ENCODE data around the gene UCP2.
"Not testable (repeated sequence)": the region's sequence is repeated elsewhere in the genome, so short reads cannot be mapped to it uniquely, and the experiment has no call there.

Gene UCP2

DNA sequence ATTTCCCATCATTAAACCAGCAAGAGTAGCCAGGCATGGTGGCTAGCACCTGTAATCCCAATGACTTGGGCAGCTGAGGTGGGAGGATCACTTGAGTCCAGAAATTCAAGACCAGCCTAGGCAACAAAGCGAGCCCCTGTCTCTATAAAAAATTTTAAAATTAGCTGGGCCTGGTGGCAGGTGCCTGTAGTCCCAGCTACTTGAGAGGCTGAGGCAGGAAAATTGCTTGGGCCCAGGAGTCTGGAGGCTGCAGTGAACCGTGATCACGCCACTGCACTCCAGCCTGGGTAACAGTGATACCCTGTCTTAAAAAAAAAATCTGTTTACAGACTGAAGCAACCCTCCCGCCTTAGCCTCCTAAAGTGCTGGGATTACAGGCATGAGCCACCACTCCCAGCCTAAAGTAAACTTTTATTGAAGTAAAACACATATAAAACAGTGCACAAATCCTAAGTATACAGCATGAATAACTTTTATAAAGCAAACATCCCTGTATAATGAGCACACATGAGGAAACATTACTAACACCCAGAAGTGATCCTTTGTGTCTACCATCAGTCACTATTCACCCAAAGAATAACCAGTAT lies 13.6 kb upstream of the UCP2 start:
- DNase-seq (ENCODE audit: extremely low read depth in 1 of 2, low read depth in 1 of 2): no peak

DNA sequence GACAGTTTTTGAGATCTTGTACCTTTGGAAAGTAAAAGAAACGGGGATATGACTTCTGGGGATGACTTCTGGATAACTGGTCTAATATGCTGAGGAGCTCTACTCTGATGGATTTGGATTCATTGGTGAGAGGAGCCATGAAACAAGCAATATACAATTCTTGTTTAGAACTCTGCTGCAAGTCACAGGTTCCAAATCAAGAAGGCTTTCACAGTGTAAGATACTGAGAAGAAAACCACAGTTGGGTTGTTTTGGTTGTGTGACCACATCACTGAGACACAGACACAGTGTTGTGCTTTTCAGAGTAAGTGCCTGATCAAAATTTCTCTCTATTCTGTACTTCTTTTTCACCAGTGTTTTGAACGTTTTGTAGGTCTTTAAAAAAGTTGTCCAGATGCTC lies 13.1 kb upstream of the UCP2 start:
- DNase-seq (ENCODE audit: extremely low read depth in 1 of 2, low read depth in 1 of 2): no peak

DNA sequence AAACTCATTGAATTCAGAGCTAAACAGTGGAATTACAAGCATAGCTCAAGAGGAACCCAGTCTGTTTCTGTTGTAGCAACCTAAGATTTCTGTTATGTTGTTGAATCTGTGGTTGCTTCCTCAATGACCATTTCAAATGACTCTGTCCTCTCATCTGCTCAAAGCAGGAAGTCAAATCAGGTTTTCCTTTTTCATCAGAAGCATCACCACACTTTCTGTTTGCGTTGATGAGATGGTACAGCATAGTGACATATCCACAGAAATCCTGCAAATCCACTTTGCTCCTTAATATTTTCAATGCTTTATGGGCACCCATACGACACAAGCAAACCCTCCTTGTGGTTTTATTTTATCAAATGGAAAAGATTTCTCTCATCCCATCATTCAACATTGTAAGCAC lies 12.6 kb upstream of the UCP2 start:
- no peak for DNase-seq (ENCODE audit: extremely low read depth in 1 of 2, low read depth in 1 of 2)

DNA sequence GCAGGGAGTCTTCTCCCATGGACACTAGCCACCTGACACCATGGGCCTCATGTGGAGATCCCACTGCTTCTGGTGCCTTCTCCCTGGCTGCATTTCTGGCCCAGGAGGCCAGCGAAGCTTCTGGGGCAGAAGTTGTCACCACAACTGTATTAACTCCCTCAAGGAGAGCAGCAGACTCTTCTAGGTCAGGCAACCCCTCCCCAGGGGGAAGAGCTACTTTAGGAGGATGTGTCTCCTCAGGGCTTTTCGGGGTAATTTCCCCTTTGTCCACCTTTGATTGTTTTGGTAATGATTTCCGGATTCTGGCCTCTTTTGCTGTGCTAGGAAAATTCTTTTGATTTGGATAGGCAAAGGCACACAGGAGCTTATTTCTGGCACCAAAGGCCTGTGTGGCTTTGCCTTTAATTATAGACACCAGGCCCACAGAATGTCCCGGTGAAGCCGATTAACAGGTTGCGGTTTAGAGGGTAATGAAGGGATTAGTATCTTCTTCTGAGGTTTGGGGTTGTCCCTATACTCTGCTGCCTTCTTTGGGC lies 8.9 kb upstream of the UCP2 start:
- no peak for DNase-seq (ENCODE audit: extremely low read depth in 1 of 2, low read depth in 1 of 2)

DNA sequence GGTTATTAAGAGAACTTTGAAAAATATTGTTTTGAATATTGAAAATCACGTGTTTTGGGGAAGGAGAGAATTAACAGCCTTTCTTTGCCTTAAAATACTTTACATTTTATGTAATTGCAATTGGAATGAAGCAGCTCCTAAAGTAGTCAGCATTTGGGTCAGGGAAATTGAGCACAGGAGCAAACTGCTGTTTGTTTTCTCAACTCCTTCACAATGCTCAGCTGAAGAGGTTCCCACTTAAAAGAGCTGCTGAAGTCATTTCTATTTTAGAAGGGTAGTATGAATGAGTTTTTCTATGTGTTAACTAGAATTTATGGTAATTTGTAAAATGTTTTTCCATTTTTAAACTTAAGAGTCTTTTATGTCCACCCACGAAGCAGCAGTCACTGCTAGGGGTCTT lies 8.1 kb upstream of the UCP2 start:
- DNase-seq (ENCODE audit: extremely low read depth in 1 of 2, low read depth in 1 of 2): no peak

DNA sequence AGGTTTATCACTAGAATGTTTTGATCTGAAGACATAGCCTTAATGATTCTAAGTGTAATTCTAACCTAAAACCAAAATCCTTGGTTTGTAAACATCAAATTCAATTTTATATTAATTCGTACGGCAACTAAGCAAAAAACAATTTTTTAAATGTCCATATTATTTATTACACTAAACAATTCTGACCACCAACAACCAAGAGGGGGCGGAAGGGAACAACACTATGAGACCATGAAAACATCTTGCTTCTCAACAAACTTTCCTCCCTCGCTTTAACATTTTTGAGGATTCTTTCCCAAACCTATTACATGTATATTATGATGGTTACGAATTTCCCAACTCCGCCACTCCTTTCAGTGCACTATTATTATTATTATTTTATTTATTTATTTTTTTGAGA lies 6.5 kb upstream of the UCP2 start:
- DNase-seq (ENCODE audit: extremely low read depth in 1 of 2, low read depth in 1 of 2): no peak

DNA sequence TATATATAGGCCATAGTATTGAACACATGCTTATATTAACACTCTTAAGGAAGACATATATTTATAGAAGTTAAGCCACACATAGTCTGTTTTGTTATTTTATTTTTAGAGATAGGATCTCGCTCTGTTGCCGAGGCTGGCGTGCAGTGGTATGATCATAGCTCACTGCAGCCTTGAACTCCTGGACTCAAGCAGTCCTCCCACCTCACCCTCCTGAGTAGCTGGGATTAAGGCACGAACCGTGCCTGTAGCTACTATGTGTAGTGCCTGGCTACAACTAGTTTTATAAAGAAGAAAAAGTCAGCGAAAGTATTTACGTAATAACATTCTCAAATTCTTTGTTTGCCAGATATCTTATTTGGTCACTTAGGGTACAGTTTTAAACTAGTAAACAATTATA lies 5.6 kb upstream of the UCP2 start:
- no peak for DNase-seq (ENCODE audit: extremely low read depth in 1 of 2, low read depth in 1 of 2)

DNA sequence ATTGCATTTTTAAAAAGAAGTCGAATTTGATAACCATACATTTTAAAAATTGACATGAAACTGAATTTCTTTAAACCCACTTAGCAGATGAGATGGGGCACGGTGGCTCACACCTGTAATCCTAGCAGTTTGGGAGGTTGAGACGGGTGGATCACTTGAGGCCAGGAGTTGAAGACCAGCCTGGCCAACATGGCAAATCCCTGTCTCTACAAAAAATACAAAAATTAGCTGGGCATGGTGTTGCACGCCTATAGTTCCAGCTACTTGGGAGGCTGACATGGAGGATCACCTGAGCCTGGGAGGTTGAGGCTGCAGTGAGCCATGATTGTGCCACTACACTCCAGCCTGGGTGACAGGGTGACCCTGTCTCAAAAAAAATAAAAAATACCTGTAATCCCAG lies 3.0 kb upstream of the UCP2 start:
- not testable (repeated sequence) for DNase-seq (ENCODE audit: extremely low read depth in 1 of 2, low read depth in 1 of 2)

DNA sequence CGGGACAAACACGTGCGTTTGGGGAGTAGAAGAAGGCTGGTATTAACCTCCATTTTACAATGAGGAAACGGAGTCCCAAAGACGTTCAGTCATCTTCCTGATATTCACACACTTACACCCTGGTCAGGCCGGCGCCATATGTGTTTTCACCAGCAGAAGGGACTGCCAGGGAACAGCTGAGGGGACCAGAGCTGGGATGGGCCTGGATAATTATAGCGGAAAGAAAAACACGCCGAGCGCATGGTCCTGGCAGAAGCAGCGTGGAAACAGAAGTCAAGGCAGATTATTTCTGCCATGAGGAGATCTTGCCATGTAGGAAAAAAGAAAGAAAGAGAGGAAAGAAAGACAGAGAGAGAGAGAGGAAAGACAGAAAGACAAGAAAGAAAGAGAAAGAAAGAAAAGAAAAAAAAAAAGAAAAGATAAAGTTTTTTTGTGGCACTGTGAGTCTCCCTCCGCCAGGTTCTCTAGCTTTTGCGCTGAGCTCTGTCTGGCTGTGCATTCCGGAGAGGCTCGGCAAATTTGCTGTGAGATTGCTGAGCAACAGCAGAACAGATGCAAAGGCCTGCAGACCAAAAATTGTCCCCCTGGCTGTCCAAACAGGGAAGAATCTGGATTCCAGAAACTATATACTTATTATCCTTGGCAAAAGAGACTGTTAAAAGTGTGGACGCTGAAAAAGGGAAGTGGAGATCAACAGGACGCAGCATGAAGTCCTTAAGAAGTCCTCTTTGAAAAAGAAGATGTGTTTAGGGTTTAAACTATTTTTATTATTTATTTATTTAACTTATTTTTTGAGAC lies 1.3 kb upstream of the UCP2 start:
- DNase-seq (ENCODE audit: extremely low read depth in 1 of 2, low read depth in 1 of 2): no peak

DNA sequence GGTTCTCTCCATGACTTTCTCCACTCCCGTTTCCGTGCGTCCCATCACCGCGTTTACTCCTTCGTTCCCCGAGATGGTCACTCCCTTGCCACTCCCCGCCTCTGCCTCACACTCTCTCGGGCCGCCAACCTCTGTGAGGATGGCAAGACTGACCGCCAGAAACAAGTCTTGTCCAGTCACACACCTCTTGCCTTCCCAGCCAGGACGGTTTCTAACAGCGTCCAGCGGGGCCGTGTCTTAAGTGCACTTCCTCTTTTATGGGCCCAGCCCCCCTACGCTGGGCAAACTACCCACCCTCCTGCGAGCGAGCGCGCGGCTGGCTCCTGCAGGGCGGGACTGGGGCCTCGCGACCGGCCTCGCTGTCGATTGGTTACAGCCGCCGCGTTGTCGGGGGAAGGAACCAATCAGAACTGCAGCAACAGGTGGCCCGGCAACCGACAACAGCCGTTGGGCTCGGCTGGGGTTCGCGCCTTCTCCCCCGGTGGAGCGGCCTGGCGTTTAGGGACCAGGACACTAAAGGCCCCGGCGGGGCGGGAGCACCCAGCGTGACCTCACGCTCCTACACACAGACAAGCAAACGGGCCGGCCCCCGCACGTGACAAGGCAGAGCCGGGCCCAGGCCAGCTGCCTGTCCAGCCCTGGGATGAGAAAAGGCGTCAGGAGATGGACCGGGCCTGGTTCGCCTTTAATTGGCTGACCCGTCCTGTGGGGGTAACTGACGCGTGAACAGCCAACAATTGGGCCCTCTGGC lies 522 bp upstream of the UCP2 start:
- DNase-seq (ENCODE audit: extremely low read depth in 1 of 2, low read depth in 1 of 2): peak; percentile 89 to 94

DNA sequence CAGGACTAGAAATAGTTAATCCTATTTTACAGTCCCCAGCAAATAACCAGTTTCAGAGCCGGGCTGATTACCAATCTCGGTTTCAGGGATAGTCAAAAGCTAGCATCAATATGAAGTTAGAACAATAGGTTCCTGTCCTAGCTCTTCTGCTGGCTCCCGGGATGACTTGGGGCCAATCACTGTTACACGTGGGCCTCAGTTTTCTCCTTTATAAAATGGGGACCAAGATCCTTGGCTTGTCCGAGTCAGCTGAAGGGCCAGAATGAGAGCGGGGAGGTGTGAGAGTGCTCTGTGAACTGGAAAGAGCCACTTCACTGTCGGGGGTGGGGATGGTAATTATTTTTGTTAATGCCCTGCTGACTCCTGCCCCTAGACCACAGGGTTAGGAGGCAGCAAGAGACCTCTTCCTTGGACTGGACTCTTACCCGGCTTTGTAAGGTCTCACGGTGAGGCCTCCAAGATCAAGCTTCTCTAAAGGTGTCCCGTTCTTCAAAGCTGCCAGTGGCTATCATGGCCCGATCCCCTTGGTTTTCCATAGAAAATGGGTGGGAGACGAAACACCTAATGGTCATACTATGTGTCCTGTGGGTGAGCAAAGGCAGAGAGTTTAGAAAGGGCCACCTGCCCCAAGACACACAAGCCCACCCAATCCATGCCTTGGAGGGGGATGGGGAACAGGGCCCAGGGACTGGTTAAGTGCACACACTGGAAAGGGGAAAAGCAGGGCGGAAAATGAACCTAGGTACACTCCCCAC lies 1.4 kb downstream of the UCP2 start:
- no peak for DNase-seq (ENCODE audit: extremely low read depth in 1 of 2, low read depth in 1 of 2)

DNA sequence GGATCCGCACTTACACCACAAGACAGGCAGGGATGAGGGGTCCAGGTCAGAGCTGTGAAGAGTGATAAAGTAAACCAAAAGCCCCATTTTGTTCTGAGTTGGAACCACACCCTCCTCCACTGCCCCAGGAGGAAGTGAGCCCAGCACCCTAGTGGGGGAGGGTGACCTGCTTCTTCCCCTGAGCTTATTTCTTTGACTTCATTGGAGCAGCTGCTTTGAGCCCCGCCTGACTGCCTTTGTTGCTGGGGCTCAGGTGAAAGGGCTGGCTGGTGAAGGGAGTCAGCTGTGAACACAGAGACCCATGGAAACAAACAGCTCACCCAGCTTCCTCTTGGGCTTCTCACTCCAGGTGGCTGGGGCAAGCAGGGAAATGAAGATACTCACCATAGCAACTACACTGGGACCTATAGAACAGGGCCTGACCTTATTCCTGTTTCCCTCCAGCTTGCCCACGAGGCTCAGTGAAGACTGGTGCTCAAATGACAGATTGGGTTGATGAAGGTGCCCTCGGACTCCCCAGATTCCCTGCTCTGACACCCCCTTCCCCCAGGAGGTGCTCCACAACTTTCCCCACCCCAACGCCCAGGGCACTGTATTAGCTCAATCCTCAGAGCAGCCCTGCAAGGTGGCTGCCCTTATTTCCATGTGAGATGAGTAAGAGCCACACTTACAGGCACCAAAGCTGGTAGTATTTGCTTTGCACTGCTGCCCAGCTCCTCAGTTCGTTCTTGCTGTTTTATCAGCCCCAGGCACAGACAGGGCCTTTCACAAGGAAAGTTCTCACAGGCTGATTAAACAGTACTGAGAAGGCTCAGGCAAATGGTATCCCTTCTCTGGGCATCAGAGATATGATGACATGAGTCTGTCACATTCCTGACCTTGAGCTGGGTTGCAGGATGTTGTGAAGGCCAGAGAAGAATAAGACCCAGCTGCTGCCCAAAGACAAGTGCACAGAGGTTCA lies 2.4 kb downstream of the UCP2 start:
- peak in 1 of 2 donors; percentile 71 for DNase-seq (ENCODE audit: extremely low read depth in 1 of 2, low read depth in 1 of 2)

DNA sequence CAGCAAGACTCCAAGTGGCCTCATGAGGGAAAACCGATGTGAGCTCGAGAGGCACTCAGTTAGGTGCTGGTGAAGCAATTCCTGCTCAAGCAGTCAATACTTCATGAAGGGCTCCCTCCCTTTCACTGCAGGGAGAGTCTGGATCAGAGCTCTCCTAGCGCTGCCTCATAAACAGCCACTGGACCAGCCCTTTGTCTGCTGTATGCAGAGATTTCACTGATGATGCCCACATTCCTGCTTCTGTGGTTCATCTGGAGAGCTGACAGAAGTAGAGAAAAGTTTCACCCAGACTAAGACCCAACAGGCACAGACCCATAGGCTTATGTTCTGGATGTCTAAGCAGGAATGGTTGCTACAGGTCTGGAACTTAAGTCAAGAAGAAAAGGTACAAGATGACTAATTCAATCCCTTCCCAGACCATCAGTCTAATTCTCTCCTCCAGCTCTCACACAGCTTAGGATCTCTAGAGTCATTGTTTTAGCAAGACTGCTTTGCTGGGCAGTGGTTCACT lies 4.0 kb downstream of the UCP2 start:
- no peak for DNase-seq (ENCODE audit: extremely low read depth in 1 of 2, low read depth in 1 of 2)

DNA sequence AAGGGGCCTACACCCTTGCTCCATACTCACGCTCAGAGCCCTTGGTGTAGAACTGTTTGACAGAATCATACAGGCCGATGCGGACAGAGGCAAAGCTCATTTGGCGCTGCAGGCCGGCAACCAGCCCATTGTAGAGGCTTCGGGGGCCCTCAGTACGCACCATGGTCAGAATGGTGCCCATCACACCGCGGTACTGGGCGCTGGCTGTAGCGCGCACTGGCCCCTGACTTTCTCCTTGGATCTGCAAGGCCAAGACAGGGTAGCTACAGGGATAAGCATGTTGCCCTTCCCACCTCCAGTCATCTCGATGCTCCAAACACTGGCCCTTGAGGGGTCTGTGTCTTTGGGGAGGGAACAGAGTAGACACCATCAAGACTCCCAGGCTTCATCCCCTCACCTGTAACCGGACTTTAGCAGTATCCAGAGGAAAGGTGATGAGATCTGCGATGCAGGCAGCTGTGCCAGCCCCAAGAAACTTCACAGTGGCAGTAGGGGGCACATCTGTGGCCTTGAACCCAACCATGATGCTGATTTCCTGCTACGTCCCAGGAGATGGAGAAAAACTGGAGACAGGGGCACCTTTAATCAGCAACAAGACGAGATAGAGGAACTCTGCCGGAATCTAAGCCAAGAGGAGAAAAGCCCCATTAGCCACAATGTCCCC lies 4.7 kb downstream of the UCP2 start:
- DNase-seq (ENCODE audit: extremely low read depth in 1 of 2, low read depth in 1 of 2): no peak

DNA sequence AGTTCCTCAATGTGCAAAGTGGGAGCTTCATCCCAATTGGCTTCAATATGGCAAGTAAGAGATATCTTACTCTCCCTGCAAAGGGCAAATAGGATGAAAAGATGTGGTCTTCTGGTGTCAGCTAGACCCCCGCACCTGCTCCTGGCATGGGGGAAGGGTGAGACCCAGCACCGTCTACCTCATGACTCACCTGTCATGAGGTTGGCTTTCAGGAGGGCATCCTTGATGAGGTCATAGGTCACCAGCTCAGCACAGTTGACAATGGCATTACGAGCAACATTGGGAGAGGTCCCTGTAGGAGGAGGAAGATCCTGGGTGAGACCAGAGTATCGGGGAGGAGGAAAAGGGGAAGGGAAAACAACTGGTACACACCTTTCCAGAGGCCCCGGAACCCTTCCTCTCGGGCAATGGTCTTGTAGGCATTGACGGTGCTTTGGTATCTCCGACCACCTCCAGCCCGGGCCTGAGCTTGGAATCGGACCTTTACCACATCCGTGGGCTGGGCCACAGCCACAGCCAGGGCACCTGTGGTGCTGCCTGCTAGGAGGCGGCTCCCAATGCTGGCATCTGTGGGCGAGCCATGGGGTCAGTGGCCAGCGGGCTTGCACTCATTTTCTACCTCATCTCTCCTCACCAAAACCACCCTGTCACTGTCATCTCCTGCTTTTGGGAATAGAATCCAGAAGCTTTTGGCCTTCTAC lies 6.0 kb downstream of the UCP2 start:
- no peak for DNase-seq (ENCODE audit: extremely low read depth in 1 of 2, low read depth in 1 of 2)

DNA sequence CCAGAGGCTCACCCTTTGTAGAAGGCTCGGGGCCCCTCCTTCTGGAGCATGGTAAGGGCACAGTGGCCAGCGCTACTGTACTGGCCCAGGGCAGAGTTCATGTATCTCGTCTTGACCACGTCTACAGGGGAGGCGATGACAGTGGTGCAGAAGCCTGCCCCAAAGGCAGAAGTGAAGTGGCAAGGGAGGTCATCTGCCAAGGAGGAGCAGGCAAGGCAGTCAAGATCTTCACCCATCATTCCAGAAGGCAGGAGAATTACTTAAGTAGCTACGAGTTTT lies 7.2 kb downstream of the UCP2 start:
- no peak for DNase-seq (ENCODE audit: extremely low read depth in 1 of 2, low read depth in 1 of 2)

DNA sequence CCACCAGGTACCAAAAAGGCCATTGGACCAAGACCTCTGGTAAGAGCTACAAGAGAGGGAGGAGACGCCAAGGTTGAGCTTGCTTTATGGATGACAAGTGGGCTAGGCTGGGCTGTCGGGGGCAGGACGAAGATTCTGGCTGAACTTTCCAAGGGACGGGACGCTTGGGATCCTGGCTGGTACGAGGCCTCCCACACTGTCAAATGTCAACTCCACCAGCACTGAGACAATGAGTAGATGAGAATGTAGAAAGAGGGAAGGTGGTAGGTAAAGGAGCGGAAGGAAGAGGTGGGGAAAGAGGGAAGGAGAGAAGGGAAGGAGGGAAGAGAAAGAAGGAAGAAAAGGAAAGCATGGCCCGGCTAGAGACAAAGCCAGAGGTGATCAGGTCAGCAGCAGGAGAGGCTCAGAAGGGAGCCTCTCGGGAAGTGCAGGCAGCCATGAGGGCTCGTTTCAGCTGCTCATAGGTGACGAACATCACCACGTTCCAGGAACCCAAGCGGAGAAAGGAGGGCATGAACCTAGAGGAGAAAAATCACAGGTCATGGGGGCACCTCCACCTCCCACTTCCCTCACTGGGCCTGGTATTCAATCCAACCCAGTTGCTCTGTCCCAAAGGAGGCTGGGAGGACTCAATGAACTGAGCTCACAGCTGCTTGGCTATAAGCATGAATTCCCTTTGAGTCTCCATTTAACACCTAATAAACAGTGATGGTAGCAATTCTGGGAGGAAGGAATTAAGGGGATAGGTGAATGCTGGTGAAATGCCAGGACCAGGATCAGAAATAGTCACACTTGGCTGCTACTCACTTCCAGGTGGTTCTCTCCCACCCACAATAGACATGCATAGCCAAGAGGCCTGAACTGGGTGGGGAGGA lies 7.8 kb downstream of the UCP2 start:
- DNase-seq (ENCODE audit: extremely low read depth in 1 of 2, low read depth in 1 of 2): no peak

Measured in stimulated activated CD8-positive, alpha-beta memory T cell treated with anti-CD3 and anti-CD28 coated beads, Interleukin-7, amount 100 ng/mL, for 48 hours (primary cell).